IPS DF 19.7 (cell line): ENCODE data around the gene CHI3L2.
"Not testable (repeated sequence)": the region's sequence is repeated elsewhere in the genome, so short reads cannot be mapped to it uniquely, and the experiment has no call there.

Experiments
- DNase-seq: peaks from one replicate; pipeline ENCODE4 v3.0.0-alpha.2; 2013; ENCODE audit warnings: low read depth, low spot score

CHI3L2 gene

GRCh38 chr1:111202366-111202706 is 25.2 kb upstream of the CHI3L2 start:
- no peak for DNase-seq

GRCh38 chr1:111202707-111203623 is 24.5 kb upstream of the CHI3L2 start:
- DNase-seq: no peak

- no peak for DNase-seq
Measured at GRCh38 chr1:111203681-111204200, 23.8 kb upstream of the CHI3L2 start.

GRCh38 chr1:111204201-111204982 is 23.1 kb upstream of the CHI3L2 start:
- DNase-seq: no peak

- DNase-seq: no peak
Measured at GRCh38 chr1:111204983-111205713, 22.4 kb upstream of the CHI3L2 start.

GRCh38 chr1:111205714-111206050 is 21.8 kb upstream of the CHI3L2 start:
- no peak for DNase-seq

- DNase-seq: no peak
Measured at GRCh38 chr1:111208921-111209320, 18.6 kb upstream of the CHI3L2 start.

GRCh38 chr1:111209622-111210021 is 17.9 kb upstream of the CHI3L2 start:
- no peak for DNase-seq

DNA sequence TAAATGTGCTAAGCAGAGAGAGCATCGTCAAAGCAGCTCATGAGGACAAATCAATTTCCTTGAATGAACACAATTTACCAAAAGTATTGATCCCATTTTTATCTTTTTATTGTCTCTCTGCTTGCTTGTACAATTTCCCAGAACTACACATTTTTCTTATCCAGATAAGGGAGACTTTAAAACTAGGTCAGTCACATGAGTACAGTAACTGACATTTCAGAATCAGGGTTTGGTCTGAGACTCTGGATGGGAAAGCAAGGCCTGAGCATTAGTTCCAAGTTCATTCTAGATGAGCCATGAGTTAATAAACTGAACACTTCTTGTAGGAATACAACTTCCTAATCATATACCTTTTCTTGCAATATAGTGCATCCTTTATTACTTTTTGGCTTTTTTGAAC is 15.6 kb upstream of the CHI3L2 start:
- no peak for DNase-seq

GRCh38 chr1:111212634-111213335 is 14.7 kb upstream of the CHI3L2 start:
- no peak for DNase-seq

DNA sequence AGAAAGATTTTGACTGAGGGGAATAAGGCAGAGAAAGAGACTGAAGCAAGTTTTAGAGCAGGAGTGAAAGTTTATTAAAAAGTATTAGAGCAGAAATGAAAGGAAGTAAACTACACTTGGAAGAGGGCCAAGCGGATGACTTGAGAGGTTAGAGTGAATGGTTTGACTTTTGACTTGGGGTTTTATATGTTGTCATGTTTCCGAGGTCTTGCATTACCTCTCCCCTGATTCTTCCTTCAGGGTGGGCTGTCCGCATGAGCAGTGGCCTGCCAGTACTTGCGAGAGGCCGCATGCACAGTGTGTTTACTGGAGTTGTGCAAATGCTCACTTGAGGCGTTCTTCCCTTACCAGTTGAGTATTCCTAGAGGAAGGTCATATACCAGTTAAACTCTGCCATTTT is 14.1 kb upstream of the CHI3L2 start:
- DNase-seq: no peak

DNA sequence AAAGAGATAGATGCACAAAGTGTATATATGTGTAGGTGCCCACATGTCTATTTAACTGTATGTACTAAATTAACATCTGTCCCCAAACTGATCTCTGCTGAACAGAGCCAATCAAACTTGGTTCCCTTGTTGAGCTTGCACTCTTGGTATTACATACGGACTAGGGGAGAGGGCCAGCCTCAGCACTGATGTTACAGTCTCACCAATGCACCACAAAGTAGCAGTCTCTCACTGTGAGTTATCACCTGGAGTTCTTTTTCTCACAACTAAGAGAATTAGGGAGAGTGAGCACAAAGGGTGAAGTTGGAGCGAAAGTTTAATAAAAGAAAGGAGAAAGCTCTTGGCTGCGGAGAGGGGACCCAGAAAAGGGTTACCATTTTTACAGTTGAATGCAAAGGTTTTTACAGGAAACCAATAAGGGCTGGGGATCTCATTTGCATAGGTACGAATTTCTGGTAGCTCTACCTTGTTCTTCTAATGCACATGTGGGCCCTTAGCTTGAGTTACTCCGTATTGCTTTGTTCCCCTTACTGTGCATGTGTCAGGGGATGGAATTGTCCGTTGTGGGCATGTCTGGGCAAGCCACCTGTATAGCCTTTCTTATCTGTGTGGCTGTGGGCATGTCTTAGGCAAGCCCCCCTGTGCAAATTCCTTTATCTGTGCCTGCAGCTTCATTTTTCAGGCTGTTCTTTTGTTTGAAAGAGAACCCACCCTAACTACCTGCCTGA is 13.3 kb upstream of the CHI3L2 start:
- DNase-seq: no peak

- DNase-seq: no peak
Measured at GRCh38 chr1:111214884-111215283, 12.6 kb upstream of the CHI3L2 start.

- DNase-seq: not testable (repeated sequence)
Measured at GRCh38 chr1:111215285-111215684, 12.2 kb upstream of the CHI3L2 start.

DNA sequence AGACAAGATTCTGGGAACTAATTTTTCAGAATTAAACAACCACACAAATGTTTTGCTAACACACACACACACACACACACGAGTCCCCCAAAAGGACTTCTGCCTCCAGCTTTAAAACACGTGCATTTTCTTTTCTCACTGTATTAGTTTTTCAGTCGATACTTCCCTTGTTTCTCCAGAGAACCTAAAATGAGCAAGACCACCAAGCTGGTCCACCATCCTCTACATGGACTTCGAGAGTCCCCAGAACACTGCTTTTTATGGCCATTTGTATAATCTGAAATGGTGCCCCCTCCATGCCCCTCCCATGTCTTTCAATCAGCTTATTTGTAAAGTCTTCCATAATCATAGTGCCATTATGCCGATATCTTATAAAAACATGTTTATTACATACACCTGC is 10.8 kb upstream of the CHI3L2 start:
- DNase-seq: no peak

DNA sequence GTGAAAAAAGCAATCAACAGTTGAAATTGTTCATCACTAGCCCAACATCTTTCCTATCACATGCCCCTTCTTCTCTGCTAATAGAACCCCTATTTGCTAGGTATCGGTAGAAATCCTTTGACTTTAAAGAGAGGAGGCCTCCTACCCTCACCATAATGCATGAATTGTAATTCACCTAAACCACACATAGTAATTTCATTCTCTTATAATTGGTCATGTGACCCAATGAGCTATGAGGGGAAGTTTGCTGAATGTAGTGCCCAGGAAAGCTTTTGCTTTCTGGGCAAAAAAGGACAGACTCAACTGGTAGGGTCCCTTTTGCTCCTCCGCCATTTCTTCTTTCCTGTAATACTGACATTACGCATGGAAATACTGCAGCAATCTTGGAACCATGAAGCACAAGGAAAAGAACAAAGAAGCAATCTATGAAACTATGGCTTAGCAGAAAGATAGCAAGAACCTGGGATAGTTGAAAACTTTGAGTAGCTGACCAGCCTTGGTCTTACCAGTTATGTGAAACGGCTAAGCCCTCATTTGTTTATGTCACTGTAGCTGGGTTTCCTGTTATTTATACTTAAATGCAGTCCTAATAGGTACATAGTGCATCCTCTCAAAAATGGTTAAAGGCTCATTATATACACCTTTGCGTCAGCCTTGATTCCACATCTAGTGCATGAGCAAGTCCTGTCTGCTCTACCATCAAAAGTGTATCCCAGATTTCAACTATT is 10.2 kb upstream of the CHI3L2 start:
- no peak for DNase-seq

DNA sequence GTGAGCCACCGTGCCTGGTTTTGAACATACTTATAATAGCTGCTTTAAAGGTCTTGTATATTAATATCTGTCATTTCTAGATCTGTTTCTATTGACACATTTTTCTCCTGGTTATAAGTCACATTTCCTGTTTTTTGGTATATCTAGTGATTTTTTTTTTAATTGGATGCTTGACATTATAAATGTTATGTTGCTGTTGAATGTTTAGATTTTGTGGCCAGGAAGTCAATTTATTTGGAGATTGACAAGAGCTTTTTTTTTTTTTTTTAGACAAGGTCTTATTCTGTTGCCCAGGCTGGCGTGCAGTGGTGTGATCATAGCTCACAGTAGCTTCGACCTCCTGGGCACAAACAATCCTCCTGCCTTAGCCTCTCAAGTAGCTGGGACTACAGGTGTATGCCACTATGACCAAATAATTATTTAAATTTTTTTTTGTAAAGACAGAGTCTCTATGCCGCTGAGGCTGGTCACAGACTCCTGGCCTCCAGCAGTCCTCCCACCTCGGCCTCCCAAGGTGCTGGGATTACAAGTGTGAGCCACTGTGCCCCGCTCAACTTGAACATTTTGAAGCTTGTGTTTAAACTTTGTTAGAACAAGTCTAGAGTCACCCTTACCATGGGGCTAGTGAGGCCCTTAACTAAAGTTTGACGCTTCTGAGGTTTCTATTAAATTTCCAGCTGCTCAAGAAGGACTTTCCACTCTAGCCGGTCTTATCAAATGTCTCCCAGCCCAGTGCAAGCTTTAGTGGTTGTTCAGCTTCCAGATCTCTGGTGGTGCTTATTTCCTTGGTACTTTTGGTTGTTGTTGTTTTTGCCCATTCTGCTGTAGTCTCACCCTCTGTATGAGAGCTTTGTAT is 8.6 kb upstream of the CHI3L2 start:
- DNase-seq: no peak

DNA sequence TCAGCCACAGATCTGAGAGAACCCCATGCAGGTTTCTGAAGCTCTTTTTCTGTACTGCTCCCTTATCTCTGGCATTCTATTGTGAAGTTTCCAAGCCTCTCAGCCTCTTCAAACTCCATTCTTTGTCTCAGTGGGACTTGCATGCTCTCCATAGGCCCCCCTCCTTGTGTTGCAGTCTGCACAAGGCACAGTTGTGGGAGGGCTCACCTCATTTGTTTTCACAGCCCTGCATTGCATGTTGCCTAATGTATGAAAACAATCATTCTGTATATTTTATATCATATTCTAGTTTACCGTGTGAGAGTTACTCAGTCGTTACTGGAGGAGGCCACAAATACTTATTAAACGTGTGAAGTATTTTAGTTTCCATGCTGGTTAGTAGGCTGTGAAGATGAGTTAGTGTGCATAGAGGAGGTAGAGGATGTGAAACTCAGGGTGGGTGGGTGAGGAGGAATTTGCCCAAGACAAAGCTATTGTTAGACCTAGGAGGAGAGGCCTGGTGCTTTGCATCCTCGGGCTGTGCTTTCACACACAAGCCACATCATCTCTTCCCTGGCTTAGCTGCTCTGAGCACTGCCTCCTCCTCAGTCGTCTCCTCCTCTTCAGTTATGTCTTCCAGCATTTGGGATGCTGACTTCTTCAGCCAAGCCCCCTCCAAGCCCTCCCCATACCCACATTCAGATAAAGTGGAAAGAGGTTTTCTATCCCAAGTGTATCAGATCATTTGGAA is 7.8 kb upstream of the CHI3L2 start:
- DNase-seq: no peak
